Measurements from ENCODE around the gene MIPOL1. TPM values are rescaled to one million over a fixed set of nuclear protein-coding genes. Genes with fewer than 3 reads are reported as not detected.
A peak's percentile ranks its signal among the peaks of the same experiment; 100 is the strongest.

MIPOL1 gene
- total and polyA plus RNA-seq, 2 of the 13 experiments (the other 11 are each of a cell fraction or from before 2014, with no cell fraction given): 8.6 to 34.2 TPM

GRCh38 chr14:37198273-37198598, 499 bp downstream of the MIPOL1 start (continued):
- TF ChIP-seq ZNF710 (CRISPR knock-in tag; IDR thresholded peaks at IDR 0.05; ENCODE audit: borderline replicate concordance) (no peak), KAT7 (CRISPR knock-in tag; IDR thresholded peaks at IDR 0.05; ENCODE audit: borderline replicate concordance) (no peak), JUN (CRISPR knock-in tag; IDR thresholded peaks at IDR 0.05) (no peak; the same call in 1 of the 2 replicates), ZFP41 (CRISPR knock-in tag; IDR thresholded peaks at IDR 0.05; ENCODE audit: borderline replicate concordance) (no peak), MEF2D (CRISPR knock-in tag; IDR thresholded peaks at IDR 0.05) (peak; percentile 51), ZNF253 (CRISPR knock-in tag; IDR thresholded peaks at IDR 0.05; ENCODE audit: borderline replicate concordance) (0 out of 2 replicates have a peak, but pooled peaks have one; percentile 4), NCOA5 (CRISPR knock-in tag; IDR thresholded peaks at IDR 0.05) (no peak), CREM (IDR thresholded peaks at IDR 0.05) (peak; percentile 39; the same call in 1 of the 2 replicates), CREM (CRISPR knock-in tag; IDR thresholded peaks at IDR 0.05) (no peak), ATF4 (CRISPR knock-in tag; IDR thresholded peaks at IDR 0.05) (peak in 1 of 2 experiments; percentile 28; a peak in 1 of 4 replicates), STAT6 (CRISPR knock-in tag; IDR thresholded peaks at IDR 0.05; ENCODE audit: borderline replicate concordance) (0 out of 2 replicates have a peak, but pooled peaks have one; percentile 17), TBX3 (IDR thresholded peaks at IDR 0.05; ENCODE audit: borderline replicate concordance) (no peak), ZNF234 (CRISPR knock-in tag; conservative IDR thresholded peaks at IDR 0.05) (no peak), ZNF30 (CRISPR knock-in tag; IDR thresholded peaks at IDR 0.05) (0 out of 2 replicates have a peak, but pooled peaks have one; percentile 24), HMGXB4 (CRISPR knock-in tag; IDR thresholded peaks at IDR 0.05; ENCODE audit: borderline replicate concordance in 1 of 2, low read depth in 1 of 2) (0 out of 4 replicates have a peak, but pooled peaks of 1 of the 2 experiments have one; percentile 17), NCOA1 (CRISPR knock-in tag; IDR thresholded peaks at IDR 0.05) (peak; percentile 58; the same call in 1 of the 2 replicates), ZNF292 (CRISPR knock-in tag; IDR thresholded peaks at IDR 0.05; ENCODE audit: borderline replicate concordance, low read depth) (peak; percentile 16), ZNF790 (CRISPR knock-in tag; IDR thresholded peaks at IDR 0.05; ENCODE audit: borderline replicate concordance) (no peak; the same call in 1 of the 2 replicates), ZSCAN22 (CRISPR knock-in tag; IDR thresholded peaks at IDR 0.05) (0 out of 2 replicates have a peak, but pooled peaks have one; percentile 9), RFXANK (CRISPR knock-in tag; IDR thresholded peaks at IDR 0.05) (no peak), ZNF136 (CRISPR knock-in tag; IDR thresholded peaks at IDR 0.05; ENCODE audit: low read depth) (0 out of 2 replicates have a peak, but pooled peaks have one; percentile 31), ZNF75D (CRISPR knock-in tag; IDR thresholded peaks at IDR 0.05; ENCODE audit: borderline replicate concordance) (0 out of 2 replicates have a peak, but pooled peaks have one; percentile 68), TOPORS (CRISPR knock-in tag; IDR thresholded peaks at IDR 0.05) (no peak), ZNF530 (CRISPR knock-in tag; IDR thresholded peaks at IDR 0.05; ENCODE audit: low read depth) (no peak)
